Articular chondrocyte of knee joint (primary cell): Measurements from ENCODE around the gene PSD. TPM values are rescaled to one million over a fixed set of nuclear protein-coding genes. Genes with fewer than 3 reads are reported as not detected.

ENCODE experiments used
- small RNA-seq: library from RNA; depleted of rRNA; stranded (forward); fragments of <200 nt; gene quantifications from one replicate; pipeline ENCODE3, GENCODE V24; 2012
- total RNA-seq: library from RNA; depleted of rRNA; stranded (reverse); fragments of >200 nt; gene quantifications from 2 replicates; pipeline ENCODE4 v1.2.3, GENCODE V29; 2012

The PSD gene
- 1.8 and 2.1 TPM in 2 replicates for total RNA-seq

GRCh38 chr10:102418622-102419268 is at the start of gene PSD:
Gene PSD (minus strand): TSS chr10:102418785. CDS start chr10:102417038, 1,747 bp downstream.

DNA sequence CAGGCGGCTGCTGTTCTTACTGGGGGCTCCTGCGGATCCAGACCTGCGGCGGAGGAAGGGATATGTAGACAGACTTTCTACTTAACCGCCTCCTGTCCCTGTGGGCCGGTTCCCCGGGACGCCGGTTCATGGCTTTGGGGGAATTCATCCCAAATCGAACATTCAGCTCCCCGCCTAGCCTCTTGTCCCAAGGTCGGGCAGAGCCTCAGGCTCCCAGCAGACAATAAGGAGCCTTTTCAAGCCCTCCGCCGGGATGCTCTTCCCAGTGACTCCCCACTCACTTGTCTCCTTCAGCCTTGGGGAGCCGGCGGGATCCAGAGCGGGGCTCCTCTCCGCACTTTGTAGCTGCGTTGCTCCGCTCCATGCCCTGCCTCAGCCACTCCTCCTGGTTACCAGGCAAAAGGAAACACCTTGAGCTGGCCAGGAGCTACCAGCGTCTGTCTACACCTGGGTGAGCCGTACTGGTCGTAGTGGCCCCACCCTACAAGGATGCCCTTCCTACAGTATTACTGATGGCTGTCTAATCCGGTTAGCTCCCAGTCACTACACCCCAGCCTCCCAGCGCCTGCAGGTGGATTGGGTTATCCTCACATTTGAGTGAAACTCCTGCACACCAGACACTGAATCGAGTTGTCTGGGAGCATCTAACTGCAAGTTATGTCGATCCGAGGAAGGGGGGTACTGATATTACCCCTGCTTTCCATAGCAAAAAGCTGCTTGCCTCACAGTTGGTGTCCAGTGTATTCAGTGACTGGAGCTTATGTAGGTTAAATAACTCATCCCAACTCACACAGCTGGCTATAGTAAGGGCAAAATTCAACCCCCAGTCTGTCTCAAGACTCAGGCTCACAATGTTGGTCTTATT is 32.8 kb upstream of the PSD start, which contains the start of gene C10orf95:
TSS of gene C10orf95 (minus strand) at position 439 of the 865 bp plus-strand sequence. CDS start 450 bp downstream, outside the sequence.

GRCh38 chr10:102432162-102432950 is 13.8 kb upstream of the PSD start, which contains the start of gene CUEDC2:
Gene CUEDC2 (minus strand): TSS chr10:102432574. CDS start chr10:102425188, 7,386 bp downstream.

GRCh38 chr10:102420714-102421506 is 2.3 kb upstream of the PSD start, which contains the start of gene FBXL15:
Gene FBXL15 (plus strand): TSS chr10:102420836. CDS start chr10:102421130, 294 bp downstream.

GRCh38 chr10:102395400-102396316 is 22.9 kb downstream of the PSD start, which contains the start of gene NFKB2:
Gene NFKB2 (plus strand): TSS chr10:102395705. CDS start chr10:102395960, 255 bp downstream.

Small RNA genes within 50 kb of the gene (small RNA-seq; reads per million reads assigned to genes)
- gene MIR146B = 1,358 reads per million, percentile 99 among the genes with 10 or more reads in this experiment

Other genes starting within 250 kb of the PSD start
- 0.65 TPM in 2 replicates for gene ELOVL3, start 192.5 kb downstream of the PSD start, total RNA-seq
- gene PITX3, start 177.3 kb downstream of the PSD start, total RNA-seq = 0.11 and 0.13 TPM in 2 replicates
- 42.8 and 45.3 TPM in 2 replicates for gene GBF1, start 173.3 kb downstream of the PSD start, total RNA-seq
- 17.5 and 18.5 TPM in 2 replicates for gene NFKB2, start 23.1 kb downstream of the PSD start, total RNA-seq
- 5.7 and 6.9 TPM in 2 replicates for gene FBXL15, start 2.1 kb upstream of the PSD start, total RNA-seq
- gene CUEDC2, start 13.8 kb upstream of the PSD start, total RNA-seq = 48.1 and 51.6 TPM in 2 replicates
- not detected in 2 replicates for gene C10orf95, start 32.8 kb upstream of the PSD start, total RNA-seq
- 102 and 119 TPM in 2 replicates for gene ACTR1A, start 83.9 kb upstream of the PSD start, total RNA-seq
- 6.9 and 8.1 TPM in 2 replicates for gene SUFU, start 85.2 kb upstream of the PSD start, total RNA-seq
- gene TRIM8, start 225.7 kb upstream of the PSD start, total RNA-seq = 148 and 160 TPM in 2 replicates